Smooth muscle cell (in vitro differentiated cells): ENCODE data around the gene PARD3B. TPM values are rescaled to one million over a fixed set of nuclear protein-coding genes. Genes with fewer than 3 reads are reported as not detected.

Source experiments
- DNase-seq: peaks from one replicate; lab custom pipeline; 2025; ENCODE audit not compliant: unreplicated experiment; lab: John Stamatoyannopoulos, UW
- H2AFZ ChIP-seq: fragments of 200-600 bp; sonication (generic); 2 replicates; pipeline ENCODE4 v1.6.0; 2016; ENCODE audit warnings: antibody characterized with exemption, low read depth, mild to moderate bottlenecking
- H3F3A ChIP-seq: fragments of 200-600 bp; sonication (generic); 2 replicates; pipeline ENCODE4 v1.6.0; 2017; ENCODE audit warnings: antibody characterized with exemption, low read depth
- H3K27ac ChIP-seq: fragments of 200-600 bp; sonication (generic); 2 replicates; pipeline ENCODE4 v1.5.1; 2016; ENCODE audit warnings: low read depth, mild to moderate bottlenecking
- H3K27me3 ChIP-seq: fragments of 200-600 bp; sonication (generic); 2 replicates; pipeline ENCODE4 v1.6.1; 2016; ENCODE audit warnings: low read depth, mild to moderate bottlenecking
- H3K36me3 ChIP-seq: fragments of 200-600 bp; sonication (generic); 2 replicates; pipeline ENCODE4 v1.5.1; 2016; ENCODE audit warnings: low read depth
- H3K4me1 ChIP-seq: fragments of 200-600 bp; sonication (generic); 2 replicates; pipeline ENCODE4 v1.5.1; 2016; ENCODE audit warnings: low read depth
- H3K4me2 ChIP-seq: fragments of 200-600 bp; sonication (generic); 2 replicates; pipeline ENCODE4 v1.6.0; 2016; ENCODE audit warnings: mild to moderate bottlenecking
- H3K4me3 ChIP-seq: fragments of 200-600 bp; sonication (generic); 2 replicates; pipeline ENCODE4 v1.5.1; 2016; ENCODE audit warnings: mild to moderate bottlenecking
- H3K79me2 ChIP-seq: fragments of 200-600 bp; sonication (generic); 2 replicates; pipeline ENCODE4 v1.6.0; 2016; ENCODE audit warnings: low read depth, mild to moderate bottlenecking
- H3K9ac ChIP-seq: fragments of 200-600 bp; sonication (generic); 2 replicates; pipeline ENCODE4 v1.6.0; 2016; ENCODE audit warnings: low read depth
- H3K9me3 ChIP-seq: fragments of 200-600 bp; sonication (generic); replicated peaks from 2 replicates; pipeline ENCODE4 v1.5.1; 2016; ENCODE audit warnings: low read depth
- H4K20me1 ChIP-seq: fragments of 200-600 bp; sonication (generic); 2 replicates; pipeline ENCODE4 v1.6.0; 2016; ENCODE audit warnings: low read depth
- CTCF ChIP-seq: fragments of 200-600 bp; sonication (generic); IDR thresholded peaks from 2 replicates; pipeline ENCODE4 v1.5.1; 2017; ENCODE audit warnings: borderline replicate concordance, mild to moderate bottlenecking, antibody characterized with exemption; ENCODE audit not compliant: insufficient read depth, poor library complexity, severe bottlenecking
- WGBS: methylation state at CpG from one replicate; pipeline ENCODE4 v1.1.7; 2016; ENCODE audit warnings: low lambda C conversion rate; 5-methylcytosine and 5-hydroxymethylcytosine counted together
- polyA plus RNA-seq: library from polyadenylated mRNA; unstranded; fragments of >200 nt; fragmentation: Nextera tagmentation; extraction: Ambion mirVana; gene quantifications from 2 replicates; pipeline ENCODE4 v1.2.1, GENCODE V29; 2016
- total RNA-seq: library from RNA; depleted of rRNA; stranded (reverse); fragments of >200 nt; gene quantifications from 2 replicates; pipeline ENCODE4 v1.2.3, GENCODE V29; 2014

PARD3B gene
- total and polyA plus RNA-seq, 2 experiments from 2014 or later: 3.3 to 12.2 TPM

- Histone ChIP-seq H3K4me2 (peak overlapping the region; percentile 58), H3K4me3 (no peak overlapping the region), H3K79me2 (no peaks in the 10 kb centered on the region), H3K36me3 (no peaks in the 10 kb centered on the region), H2AFZ (no peak overlapping the region), H3F3A (peaks cover 6% of the 10 kb centered on the region), H3K9me3 (no peaks in the 10 kb centered on the region), H3K27ac (peak overlapping the region; percentile 31), H3K9ac (no peak overlapping the region), H3K4me1 (no peaks in the 10 kb centered on the region), H4K20me1 (no peaks in the 10 kb centered on the region), H3K27me3 (no peaks in the 10 kb centered on the region)
- WGBS: 39% methylated on average over 5 of the region's 5 CpGs
- no peak for TF ChIP-seq CTCF
- no peak for DNase-seq
These were observed 584.3 kb downstream of the PARD3B start for GRCh38 chr2:205129531-205129930.

- no peaks in the 10 kb centered on the region for H3K4me1 ChIP-seq
- H3F3A ChIP-seq: peaks cover 6% of the 10 kb centered on the region
- H3K9ac ChIP-seq: no peak overlapping the region
- H3K27me3 ChIP-seq: no peaks in the 10 kb centered on the region
- no peaks in the 10 kb centered on the region for H4K20me1 ChIP-seq
- H2AFZ ChIP-seq: peak overlapping the region; percentile 8
- no peak overlapping the region for H3K4me3 ChIP-seq
- H3K27ac ChIP-seq: peak overlapping the region; percentile 31
- TF ChIP-seq CTCF: no peak
- H3K79me2 ChIP-seq: no peaks in the 10 kb centered on the region
- 71% methylated on average over 4 of the region's 4 CpGs for WGBS
- no peaks in the 10 kb centered on the region for H3K36me3 ChIP-seq
- no peak for DNase-seq
- H3K4me2 ChIP-seq: peak overlapping the region; percentile 58
- H3K9me3 ChIP-seq: no peaks in the 10 kb centered on the region
These were observed 585.0 kb downstream of the PARD3B start for GRCh38 chr2:205130111-205130829.

GRCh38 chr2:205133544-205133943, 588.3 kb downstream of the PARD3B start:
- 84% methylated on average over 1 of the region's 1 CpG for WGBS
- H3K27ac ChIP-seq: no peak overlapping the region
- no peaks in the 10 kb centered on the region for H3K27me3 ChIP-seq
- no peaks in the 10 kb centered on the region for H3K4me1 ChIP-seq
- H3K4me3 ChIP-seq: no peak overlapping the region
- no peak for DNase-seq
- H3K9ac ChIP-seq: no peak overlapping the region
- H3K4me2 ChIP-seq: no peak overlapping the region
- H3K79me2 ChIP-seq: no peaks in the 10 kb centered on the region
- H2AFZ ChIP-seq: no peak overlapping the region
- H3K36me3 ChIP-seq: no peaks in the 10 kb centered on the region
- no peaks in the 10 kb centered on the region for H3K9me3 ChIP-seq
- H4K20me1 ChIP-seq: no peaks in the 10 kb centered on the region
- peaks cover 6% of the 10 kb centered on the region for H3F3A ChIP-seq
- TF ChIP-seq CTCF: no peak

- no peaks in the 10 kb centered on the region for H3K27me3 ChIP-seq
- H3K79me2 ChIP-seq: no peaks in the 10 kb centered on the region
- no peaks in the 10 kb centered on the region for H3F3A ChIP-seq
- H2AFZ ChIP-seq: no peak overlapping the region
- H3K9me3 ChIP-seq: no peaks in the 10 kb centered on the region
- no peaks in the 10 kb centered on the region for H4K20me1 ChIP-seq
- no peak overlapping the region for H3K4me2 ChIP-seq
- H3K27ac ChIP-seq: no peak overlapping the region
- no peak for DNase-seq
- no peaks in the 10 kb centered on the region for H3K36me3 ChIP-seq
- WGBS: 100% methylated on average over 2 of the region's 2 CpGs
- no peaks in the 10 kb centered on the region for H3K4me1 ChIP-seq
- H3K4me3 ChIP-seq: no peak overlapping the region
- no peak overlapping the region for H3K9ac ChIP-seq
- TF ChIP-seq CTCF: no peak
These were observed 593.5 kb downstream of the PARD3B start for GRCh38 chr2:205138735-205139134.
